ENCODE measurements around the gene FAM222B.

The FAM222B gene

DNA sequence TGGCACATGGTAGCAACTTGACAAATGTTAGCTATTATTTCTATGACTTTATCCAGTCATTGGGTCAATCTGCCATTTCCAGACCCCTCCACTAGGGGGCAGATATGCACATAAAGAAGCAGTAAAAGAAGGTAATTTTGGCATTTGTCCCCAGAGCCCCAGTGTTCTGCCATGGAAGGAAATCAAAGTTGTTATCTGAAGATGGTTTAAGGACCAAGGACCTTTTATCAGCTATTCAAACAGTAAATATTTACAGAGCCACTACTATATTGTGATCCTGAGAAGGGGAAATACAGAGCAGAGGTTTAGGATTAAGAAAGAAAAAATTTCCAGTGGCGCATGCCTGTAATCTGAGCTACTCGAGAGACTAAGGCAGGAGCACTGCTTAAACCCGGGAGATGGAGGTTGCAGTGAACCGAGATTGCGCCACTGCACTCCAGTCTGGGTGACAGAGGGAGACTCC is 78.8 kb downstream of the FAM222B start:
- DNase-seq, result peak; percentile 79 to 85

DNA sequence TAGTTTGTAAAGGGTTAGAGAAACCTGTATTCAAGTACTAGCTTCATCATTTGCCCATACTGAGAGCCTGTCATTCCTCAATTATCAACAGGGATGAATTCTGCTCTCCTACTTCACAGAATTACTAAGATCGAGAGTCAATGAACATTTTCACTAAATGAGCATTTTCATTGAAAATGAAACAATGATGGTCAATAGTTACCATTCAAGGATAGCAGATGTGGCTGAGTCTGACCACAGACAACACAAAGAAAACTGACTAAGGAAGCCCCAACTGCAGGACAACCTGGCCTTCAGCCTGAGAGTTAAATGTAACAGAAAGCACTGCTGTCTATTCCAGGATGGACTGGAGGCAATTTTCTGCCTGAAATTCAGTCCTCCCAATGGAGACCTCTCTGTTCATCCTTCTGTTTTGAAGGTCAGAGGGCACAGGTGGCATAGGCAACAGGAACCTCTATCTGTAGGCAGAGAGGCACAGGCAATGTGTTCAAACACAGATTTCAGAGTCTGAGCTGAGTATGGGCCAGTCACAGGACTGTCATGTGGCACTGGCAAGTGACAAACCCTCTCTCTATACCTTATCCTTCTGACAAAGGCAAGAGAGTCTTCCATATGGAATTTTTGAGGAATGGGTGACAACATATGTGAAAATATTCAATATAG is 79.3 kb downstream of the FAM222B start:
- no peak for DNase-seq

DNA sequence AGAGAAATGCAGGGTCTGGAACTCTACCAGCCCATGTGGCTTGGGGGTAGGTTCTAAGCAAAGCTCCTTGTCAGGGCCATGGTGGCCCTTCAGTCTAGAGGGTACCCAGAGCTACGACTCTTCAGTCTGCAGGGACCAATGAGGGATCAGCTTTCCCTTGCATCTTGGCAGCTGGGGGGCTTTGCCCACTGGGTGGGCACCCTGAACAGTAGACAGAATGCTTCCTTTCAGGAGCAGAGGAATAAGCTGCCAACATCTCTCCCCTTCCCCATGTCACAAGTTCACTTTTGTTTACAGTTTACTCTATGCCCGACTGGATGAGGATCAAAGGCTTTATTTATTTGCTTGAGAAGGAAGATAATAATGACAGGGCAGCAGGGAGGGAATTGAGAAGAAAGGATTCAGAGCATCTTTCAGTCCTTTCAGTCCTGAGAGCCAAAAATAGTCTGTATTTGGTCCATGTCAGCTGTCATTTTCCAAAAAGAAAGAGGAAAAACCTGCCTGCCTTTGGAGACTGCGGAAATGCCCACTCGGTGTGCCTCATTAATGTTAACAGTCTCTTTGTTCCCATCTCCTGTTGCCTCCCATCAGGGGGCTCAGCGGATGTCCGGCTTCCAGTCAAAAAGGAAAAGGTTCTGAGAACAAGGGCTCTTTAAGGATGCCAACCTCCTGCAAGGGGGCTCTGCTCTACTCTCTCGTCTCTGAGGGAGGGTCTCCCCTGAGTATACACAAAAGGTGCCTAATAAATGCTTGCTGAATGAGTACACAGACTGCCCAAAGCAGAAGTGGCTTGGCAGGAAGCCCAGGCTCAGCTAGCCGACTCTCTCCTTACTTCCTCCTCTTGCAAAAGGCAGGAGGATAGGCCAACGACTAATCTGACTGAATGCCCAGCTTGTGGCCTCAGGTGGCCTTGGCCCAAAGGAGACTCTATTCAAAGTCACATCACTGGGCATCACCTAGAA is 81.7 kb downstream of the FAM222B start:
- peak in 1 of 2 donors; percentile 47 for DNase-seq

DNA sequence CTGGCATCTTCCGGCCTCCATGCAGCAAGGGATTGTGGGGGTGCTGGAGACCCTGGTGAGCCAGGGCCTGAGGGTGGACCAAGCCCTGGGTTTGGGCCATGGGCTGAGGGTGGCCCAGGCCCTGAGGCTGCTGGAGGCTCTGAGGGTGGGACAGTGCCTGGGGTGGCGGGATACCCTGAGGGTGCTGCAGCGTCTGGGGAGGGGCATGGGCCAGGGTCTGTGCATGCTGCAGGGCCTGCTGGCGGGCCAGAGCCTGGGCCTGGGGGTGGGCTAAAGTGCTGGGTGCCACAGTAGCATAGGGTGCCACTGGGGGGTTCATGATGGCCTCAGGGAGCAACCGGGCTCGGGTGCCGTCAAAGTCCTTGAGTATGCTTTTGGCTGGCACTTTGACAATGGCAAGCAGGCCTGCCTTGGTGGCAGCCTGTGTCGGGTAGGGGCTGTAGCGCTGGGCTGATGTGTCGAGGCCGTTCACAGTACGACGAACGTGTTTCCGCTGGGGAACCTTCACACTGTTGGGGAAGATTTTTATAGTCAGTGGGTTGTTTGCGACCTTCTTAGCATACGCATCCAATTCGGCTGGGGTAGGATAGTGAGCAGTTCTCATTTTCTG is 83.2 kb downstream of the FAM222B start:
- no peak for DNase-seq

DNA sequence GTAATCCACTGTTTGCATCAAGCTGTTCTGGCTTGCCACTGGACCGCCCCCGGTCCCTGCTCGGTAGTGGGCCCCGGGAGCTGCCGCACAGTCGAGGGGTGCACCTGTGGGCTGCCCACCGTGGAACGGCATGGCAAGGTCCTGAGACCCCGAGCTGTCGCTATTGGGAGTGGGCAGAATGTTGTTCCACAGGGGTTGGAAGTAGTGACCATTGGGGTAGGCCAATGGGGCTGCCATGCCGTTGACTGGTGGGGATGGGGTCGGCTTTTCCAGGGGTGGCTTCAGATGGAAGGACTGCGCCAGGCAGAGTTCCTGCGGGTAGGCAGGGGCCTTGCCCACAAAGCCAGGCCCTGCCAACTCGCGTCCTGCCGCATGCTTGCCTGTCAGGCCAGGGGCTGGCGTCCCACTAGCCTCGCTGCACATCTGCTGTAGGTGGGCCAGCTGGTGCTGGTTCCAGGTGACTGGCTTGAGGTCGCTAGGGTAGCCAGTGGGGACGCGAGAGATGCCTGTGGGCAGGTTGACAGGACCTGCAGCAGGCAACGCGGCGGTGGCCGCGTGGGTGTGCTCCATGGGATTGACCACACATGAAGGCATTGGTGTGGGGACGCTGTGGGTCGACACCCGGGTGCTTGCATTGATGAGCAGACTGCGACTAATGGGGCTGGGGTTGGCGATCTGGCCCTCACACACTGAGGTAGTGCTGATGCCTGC is 84.0 kb downstream of the FAM222B start:
- DNase-seq, result no peak

DNA sequence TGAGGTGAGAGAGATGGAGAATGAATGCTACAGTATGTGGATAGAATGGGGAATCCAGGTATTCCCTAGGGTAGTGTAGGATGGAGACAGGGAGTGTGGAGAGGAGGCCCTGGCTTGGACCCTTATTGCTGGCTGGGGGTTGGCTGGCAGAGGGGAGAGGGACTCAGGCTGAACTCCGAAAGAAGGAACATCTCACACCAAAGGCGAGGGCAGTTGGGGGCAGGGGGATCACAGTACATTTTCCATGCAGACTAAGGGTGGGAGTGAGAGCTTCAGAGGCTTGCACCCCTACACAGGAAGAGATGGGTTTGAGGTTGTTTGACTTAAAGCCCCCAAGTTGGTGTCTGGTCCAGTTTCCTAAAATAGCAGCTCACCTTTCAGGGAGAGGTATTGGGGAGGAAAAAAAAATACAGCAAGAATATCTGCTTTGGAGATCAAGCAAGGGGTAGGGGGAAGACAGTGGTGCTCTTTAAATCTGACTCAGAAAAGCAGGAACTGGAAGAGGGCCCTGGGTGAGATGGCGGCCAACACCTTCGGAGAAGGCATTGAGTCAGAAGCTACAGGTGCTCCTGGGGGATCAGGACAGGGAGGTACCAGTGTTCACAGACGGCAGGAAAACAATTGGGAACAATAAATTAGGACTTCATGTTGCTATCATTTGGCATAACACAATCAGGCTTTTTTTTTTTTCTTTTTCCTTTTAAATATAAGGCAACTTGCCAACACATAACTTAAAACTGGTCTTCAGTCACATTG is 86.4 kb downstream of the FAM222B start:
- DNase-seq, result no peak

DNA sequence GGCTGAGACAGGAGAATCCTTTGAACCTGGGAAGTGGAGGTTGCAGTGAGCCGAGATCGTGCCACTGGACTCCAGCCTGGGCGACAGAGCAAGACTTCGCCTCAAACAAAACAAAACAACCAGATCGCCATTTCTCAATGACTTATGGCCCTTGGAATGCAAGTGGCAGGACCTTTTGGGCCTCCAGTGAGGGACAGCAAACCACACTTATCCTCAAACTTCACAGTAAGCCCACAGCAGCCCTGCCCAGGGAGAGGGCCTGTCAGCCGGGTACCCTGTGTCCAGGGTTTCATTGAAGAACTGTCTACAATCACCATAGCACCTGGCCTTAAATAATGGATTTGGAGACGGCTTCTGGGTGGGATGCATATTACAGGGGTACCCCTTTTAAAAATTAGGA is 87.1 kb downstream of the FAM222B start:
- DNase-seq, result no peak

DNA sequence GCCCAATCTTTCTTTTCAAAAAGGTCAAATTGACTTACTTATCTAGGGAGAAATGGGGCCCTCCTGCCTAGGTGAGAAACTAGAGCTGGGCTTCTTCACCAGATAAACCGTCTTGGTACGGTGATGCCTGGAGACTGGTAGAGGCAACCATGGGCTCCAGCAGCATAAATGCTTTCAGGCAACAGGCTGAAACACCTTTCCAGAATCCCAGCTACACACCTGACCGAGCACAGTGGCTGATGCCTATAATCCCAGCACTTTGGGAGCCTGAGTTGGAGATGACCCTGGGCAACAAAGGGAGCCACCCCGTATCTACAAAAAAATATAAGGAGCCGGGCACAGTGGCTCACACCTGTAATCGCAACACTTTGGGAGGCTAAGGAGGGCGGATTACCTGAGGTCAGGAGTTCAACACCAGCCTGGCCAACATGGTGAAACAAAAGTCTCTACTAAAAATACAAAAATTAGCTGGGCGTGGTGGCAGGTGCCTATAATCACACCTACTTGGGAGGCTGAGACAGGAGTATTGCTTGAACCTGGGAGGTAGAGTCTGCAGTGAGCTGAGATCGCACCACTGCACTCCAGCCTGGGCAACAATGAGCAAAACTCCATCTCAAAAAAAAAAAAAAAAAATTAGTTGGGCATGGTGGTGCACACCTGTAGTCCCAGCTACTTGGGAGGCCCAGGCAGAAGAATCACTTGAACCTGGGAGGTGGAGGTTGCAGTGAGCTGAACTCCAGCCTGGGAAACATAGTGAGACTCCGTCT is 90.8 kb downstream of the FAM222B start:
- DNase-seq, result no peak

DNA sequence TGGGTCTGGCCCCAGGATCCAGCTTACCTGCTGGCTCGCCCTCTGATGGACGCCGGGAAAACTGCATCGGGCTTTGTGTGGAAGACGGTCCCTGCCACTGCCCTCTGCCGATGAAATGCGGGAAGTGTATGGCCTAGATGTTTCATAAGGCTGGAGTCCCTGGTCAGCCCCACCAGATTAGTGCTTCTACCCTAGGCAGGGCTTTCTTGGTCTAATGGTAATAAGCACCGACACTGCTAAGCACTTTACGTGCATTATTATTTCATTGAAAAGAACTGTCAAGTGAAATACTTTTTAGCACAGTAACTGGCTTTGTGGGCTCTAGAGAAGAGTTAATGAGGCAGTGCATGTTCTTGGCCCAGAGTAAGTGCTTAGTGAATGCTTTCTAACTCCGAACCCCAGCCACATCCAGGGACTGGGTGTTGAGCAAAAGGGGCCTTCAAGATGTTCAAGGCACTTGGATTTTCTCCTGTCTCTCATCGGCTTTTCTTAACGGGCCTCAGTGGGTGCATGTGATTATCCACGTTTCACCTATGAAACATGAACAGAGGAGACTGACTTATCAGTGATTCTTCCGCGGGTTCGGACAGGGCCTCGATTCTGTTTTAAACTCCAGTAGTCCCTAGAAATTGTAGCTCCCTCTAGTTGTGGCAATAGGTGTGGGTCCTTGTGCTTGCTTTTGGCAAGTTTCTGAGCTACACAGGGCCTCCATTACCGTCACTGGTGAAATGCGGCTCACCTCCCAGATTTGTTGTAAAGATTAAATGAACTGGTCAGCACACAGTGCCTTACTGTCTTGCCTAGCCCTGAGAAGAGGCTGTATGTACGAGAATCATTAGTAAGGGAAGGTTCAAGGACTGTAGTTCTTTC is 92.2 kb downstream of the FAM222B start:
- DNase-seq, result peak; percentile 91 to 92

DNA sequence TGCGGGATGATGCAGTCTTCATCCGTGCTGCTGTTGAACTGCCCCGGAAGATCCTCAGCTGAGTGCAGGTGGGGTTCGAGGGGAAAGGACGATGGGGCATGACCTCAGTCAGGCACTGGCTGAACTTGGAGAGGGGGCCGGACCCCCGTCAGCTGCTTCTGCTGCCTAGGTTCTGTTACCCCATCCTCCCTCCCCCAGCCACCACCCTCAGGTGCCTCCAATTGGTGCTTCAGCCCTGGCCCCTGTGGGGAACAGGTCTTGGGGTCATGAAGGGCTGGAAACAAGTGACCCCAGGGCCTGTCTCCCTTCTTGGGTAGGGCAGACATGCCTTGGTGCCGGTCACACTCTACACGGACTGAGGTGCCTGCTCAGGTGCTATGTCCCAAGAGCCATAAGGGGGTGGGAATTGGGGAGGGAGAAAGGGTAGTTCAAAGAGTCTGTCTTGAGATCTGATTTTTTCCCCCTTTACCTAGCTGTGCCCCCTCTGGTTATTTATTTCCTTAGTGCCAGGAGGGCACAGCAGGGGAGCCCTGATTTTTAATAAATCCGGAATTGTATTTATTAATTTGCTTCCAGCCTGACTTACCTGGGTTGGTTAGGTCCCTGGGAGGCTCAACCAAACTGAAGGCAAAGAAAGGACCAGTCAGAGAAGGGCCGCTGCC is 92.9 kb downstream of the FAM222B start:
- DNase-seq, result no peak

DNA sequence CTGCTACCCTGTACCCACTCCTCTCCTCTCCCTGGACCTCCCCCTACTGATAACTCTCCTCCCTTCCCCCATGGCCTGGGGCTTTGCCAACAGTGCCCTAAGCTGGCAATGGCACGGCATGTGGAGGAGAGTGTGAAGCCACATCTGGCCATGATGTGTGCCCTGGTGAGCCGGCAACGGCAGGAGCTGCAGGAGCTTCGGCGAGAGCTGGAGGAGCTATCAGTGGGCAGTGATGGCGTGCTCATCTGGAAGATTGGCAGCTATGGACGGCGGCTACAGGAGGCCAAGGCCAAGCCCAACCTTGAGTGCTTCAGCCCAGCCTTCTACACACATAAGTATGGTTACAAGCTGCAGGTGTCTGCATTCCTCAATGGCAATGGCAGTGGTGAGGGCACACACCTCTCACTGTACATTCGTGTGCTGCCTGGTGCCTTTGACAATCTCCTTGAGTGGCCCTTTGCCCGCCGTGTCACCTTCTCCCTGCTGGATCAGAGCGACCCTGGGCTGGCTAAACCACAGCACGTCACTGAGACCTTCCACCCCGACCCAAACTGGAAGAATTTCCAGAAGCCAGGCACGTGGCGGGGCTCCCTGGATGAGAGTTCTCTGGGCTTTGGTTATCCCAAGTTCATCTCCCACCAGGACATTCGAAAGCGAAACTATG is 93.6 kb downstream of the FAM222B start:
- no peak for DNase-seq

DNA sequence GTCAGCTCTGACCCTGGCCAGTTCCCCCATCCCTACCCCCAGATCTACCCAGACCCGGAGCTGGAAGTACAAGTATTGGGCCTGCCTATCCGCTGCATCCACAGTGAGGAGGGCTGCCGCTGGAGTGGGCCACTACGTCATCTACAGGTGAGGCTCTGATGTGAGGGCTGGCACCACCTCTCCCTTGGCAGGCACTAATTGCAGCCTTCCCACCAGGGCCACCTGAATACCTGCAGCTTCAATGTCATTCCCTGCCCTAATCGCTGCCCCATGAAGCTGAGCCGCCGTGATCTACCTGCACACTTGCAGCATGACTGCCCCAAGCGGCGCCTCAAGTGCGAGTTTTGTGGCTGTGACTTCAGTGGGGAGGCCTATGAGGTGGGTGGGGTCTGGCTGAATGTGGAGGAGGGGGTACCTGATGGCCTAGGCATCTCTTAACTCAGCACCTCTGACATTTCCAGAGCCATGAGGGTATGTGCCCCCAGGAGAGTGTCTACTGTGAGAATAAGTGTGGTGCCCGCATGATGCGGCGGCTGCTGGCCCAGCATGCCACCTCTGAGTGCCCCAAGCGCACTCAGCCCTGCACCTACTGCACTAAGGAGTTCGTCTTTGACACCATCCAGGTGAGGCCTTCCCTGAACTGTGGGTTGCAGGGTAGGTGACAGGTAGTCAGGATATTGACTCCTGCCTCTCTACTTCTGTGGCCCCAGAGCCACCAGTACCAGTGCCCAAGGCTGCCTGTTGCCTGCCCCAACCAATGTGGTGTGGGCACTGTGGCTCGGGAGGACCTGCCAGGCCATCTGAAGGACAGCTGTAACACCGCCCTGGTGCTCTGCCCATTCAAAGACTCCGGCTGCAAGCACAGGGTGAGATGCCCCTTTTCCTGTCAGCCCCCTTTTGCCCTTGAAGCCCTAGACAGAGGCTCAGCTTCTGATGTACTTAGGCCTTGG is 94.5 kb downstream of the FAM222B start:
- DNase-seq, result no peak

DNA sequence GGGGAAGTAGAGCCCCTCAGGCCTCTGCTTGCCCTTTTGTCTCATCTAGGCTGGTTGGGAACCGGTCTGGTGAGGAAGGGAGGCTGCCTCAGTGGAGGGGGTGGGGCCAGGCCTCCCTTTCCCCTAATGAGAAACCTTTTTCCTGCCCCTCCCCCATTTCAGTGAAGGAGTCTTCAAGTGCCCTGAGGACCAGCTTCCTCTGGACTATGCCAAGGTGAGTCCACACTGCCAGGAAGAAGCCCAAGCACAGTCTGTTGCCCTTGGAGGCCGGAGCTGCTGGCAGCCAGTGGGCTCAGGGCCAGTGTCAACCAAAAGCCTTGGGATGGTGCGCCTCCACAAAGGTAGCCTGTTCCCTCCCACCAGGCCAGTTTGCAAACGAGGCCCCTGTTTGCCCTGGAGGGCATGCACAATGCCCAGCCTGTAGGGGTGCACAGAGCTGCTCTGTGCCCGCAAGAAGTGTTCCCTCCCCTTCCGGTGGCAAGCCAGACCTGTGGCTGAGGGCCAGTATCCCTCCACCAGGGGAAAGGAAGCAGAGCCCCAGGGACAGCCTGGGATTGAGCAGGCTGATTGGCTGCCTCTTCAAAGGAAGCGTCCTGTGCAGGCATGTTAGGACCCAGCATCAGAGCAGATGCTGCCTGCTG is 95.4 kb downstream of the FAM222B start:
- DNase-seq, result no peak

DNA sequence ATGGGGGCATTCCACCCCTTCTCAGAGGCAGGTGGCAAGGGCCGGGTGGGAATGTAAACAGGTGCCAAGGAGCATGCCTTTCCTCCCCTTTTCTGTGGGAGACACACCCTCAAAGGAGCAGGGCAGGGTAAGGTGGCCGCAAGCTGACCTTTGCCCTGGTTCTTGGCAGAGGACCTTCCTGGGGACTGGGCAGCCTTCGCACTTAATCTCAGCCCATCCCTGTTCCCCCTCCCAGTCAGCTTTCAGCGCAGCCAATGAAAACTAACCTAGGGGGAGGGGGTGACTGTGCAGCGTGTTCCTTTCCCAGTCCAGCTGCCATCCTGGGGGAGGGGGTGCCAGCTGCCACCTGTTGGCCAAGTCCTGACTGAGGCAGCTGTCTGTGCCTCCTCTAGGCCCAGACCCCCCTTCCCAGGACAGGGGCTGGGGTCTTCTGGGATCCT is 96.0 kb downstream of the FAM222B start:
- DNase-seq, result no peak

DNA sequence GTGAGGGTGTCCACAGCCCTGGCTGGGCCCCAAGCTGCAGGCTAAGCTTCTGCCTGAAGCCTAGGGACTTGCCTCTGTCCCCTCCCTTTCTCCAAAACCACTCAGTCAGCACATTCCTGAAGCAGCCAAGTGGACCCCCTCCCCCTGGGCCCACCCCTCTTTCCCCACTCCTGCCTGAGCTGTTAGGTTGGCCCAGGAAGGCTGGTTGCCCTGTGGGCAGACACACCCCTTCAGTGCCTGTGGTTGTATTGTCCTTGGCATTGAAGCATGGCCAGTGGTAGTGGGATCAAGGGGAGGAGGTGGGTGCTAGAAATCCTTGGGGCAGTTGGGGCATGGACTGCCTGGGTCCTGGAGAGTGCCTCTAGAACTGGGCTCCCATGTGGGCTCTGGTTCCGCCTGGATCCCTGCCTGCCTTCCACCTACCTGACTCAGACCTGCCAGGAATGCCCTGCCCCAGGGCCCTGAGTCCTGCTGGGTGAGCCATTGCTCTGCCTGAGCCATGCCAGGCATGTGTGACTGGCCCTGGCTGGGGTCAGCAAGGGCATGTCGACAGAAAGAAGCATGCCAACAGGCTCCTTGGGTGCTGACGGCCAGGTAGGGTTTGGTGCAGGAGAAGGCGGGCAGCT is 96.7 kb downstream of the FAM222B start:
- no peak for DNase-seq

DNA sequence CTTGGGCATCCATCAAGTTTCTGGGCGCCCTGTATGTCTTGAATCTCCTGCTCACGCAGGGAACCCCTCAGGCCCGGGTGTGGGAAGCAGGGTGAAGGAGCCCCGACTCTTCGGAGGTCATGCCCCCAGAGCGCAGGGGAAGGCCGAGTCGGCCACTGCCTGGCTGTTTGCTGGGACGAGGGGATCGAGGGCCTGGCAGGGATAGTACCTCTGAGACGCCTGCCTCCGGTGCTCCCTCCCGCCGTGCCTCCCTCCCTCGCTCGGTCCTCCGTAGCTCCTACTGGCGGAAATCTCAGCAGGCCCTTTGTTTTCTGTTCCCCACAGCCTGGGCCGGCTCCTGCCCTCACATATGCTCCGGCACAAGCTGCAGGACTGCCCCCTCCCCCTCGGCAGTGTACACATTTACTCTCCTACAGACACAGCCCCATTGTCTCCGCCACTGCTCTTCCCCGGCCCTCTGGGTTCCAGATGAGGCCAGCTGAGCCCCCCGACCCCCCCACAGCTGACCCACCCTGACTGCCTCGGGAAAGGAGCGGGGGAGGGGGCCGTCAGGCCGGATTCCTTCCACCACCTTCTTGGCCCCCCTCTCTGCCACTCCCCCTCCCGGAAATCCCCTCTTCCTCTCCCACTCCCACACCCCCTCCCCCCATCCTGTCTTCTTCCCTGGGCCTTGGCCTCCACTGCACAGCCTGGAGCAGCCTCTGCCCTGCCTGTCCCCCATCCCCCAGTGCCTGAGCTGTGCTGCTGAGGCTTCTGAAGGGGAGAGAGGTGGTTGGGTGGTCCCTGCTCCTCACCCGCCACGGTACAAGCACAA is 97.4 kb downstream of the FAM222B start:
- peak in 1 of 2 donors; percentile 46 for DNase-seq

Measured in CD4-positive, alpha-beta T cell treated with Interleukin-4 for 1 hour (primary cell).